NCI-H526 (cell line): Measurements from ENCODE around the gene RXRG.

Experiments used
- DNase-seq, 2 experiments: peaks; one replicate each; lab custom pipeline; 2025; lab: John Stamatoyannopoulos, UW

The RXRG gene

GRCh38 chr1:165409657-165410358 is 35.1 kb downstream of the RXRG start:
- no peak for DNase-seq

GRCh38 chr1:165408518-165408917 is 36.4 kb downstream of the RXRG start:
- peak; percentile 53 to 85 for DNase-seq

GRCh38 chr1:165407398-165407797 is 37.5 kb downstream of the RXRG start:
- no peak for DNase-seq

DNA sequence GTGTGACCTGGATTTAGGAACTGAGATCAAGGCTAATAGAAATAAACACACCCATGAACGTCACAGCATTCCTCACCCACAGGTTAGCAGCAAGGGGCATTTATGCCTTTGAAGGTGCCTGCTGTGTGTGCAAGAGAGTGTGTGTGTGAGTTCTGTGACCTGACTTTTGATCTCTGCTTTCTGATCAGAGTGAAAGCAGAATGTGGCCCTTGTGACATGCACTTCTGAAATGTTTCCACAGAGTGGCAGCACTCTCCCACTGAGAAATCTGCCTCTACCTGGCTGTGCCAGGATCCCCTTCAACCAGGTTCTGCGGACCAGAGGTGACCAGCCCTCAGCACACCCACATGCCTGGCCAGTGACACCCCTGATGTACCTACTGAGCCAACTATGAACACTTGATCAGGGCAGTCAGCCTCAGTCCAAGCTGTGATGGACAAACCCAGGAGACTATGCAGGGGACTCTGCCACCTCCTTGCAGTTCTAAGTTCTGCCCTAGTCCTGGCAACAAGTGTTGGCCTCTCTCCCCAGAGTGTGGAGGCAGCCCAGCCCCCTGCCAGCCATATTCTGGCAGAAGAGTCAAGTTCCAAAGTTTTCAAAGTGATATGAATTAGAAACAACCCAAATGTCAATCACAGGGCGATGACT is 41.0 kb downstream of the RXRG start:
- peak; percentile 30 to 82 for DNase-seq

DNA sequence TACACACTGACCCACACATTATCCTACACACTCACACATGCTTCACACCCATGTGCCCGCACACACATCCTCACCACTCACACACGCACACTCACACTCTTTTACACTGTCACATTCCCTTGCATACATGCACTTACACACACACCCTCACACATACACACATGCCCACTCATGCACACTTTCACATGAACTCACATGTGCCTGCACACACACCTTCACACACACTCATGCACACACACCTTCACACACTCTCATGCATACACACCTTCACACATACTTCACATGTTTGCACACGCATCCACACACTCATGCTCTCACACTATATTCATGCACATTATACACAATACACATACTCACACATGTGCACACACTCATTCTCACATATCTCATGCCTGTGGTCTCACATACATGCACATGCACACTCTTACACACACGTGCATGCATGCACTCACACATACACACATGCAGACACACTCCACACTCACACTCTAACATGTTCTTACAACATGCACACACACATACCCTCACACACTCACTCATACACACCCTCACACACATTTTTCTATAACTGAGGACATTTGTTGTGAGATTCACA is 42.3 kb downstream of the RXRG start:
- DNase-seq: no peak

GRCh38 chr1:165397944-165398343 is 47.0 kb downstream of the RXRG start:
- DNase-seq: no peak

DNA sequence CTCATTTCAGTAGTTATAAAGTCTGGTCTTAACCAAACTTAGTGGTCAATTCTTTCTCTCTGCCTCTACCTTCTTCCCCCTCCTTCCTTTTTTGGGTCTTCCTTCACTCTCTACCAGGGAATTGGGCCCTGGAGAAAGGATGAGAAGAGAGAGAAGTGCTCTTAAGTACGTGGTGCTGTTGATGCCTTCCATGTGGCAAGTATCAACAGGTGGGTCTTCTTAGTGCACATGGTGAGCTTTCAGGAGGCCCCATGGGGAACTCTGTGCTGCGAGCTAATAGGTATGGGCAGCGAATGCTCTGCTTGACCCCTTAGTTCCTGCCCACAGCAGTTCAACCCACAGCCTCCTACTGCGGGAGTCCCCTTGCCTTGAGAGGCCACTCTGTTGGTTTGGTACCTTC is 49.0 kb downstream of the RXRG start:
- no peak for DNase-seq

DNA sequence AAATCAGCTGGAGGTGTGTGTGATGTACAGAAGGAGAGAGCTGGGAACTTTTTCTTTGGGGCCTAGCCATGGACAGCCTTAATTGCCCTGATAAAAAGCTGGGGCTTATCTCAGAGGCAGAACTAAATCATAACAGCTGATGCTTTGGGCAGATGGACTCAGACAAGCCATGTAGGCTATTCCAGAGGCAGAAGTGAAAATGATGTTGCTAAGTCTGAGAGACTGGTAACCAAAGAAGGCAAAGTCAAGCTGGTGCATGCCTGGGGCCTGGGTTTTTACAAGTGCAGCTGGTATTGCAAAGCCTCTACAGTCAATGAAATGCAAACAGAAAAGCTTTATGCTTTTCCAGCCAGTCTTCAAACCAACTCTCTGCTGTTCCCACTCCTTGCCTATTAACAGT is 49.4 kb downstream of the RXRG start:
- DNase-seq: peak; percentile 27 to 30

GRCh38 chr1:165392634-165393571 is 52.0 kb downstream of the RXRG start:
- peak; percentile 93 to 99 for DNase-seq

DNA sequence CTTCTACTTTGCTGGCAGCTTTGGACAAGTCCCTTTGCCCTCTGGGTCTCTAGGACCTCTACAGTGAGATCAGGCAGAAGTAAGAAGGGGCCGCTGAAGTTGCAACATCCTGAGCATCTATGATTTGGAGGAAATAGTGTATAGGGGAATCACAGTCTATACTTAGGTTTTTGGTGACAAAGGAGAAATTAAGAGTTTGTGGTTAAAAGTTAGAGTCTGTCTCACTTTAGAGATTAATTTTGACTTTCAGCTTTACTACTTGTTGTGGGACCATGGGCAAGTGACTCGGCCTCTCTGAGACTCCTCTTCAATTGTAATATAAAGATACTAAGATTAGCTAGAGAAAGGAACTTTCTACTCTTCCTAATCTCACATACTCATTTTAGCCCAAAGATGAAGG is 55.3 kb downstream of the RXRG start:
- DNase-seq: no peak

DNA sequence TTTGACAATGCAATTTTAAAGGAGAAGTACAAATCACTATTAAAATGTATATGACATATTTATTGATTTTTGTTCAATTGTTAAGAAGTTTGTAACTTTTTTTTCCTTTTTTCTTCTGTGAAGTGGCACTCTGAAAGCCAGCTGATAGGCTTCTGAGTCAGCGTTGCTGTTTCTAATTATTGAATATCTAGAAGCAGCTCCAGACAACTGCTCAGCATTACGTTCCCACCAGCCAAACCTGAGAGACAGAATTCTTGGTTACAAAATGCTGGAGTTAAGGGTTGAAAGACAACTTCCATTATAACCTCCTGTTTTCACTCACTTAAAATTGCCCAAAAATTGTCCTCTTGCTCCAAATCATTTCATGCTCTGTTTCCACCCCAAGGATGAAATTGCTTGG is 57.0 kb downstream of the RXRG start:
- DNase-seq: no peak

DNA sequence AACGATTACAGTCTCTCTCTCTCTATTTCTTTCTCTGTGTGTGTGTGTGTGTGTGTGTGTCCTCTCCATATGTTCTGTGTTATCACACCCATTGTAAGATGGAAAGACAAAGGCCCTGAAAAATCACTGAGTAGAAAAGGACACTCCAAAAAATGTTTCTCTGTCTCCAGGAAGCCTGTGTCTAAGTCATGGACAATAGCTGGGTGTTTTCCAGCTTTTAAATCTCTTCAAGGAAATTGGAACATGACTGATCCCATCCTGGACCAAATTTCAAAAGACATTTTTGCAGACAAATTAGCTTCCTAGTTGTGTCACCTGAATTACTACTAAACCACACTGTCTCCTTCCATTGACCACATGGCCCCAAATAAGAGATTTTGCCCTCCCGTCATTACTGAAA is 57.4 kb downstream of the RXRG start:
- DNase-seq: no peak

- no peak for DNase-seq
These were observed 61.1 kb downstream of the RXRG start for GRCh38 chr1:165383599-165384405.

- no peak for DNase-seq
These were observed 61.9 kb downstream of the RXRG start for GRCh38 chr1:165383067-165383466.

- DNase-seq: no peak
These were observed 63.0 kb downstream of the RXRG start for GRCh38 chr1:165381745-165382505.

DNA sequence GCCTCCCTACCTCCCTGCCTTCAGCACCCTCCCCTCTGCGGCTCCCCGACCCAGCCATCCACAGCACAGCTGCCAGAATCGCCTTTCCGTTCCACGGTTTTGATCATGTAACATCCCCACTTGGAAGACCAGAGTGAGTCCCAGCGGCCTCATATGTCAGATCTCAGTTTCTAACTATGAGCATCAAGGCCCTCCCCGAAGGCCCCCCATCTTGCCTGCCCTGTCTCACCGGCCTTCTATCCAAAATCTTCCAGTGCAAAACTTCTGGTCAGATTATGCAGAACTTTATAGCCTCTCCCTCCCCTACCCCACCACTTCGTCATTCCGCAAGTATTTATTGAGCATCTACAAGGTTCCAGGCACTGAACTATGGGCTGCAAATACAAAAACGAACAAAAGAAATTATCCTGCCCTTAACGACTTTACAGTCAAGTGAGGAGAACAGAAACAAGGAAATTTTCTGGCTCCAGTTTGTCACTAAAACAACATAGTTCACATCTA is 68.1 kb downstream of the RXRG start:
- DNase-seq: no peak

- DNase-seq: no peak
These were observed 68.7 kb downstream of the RXRG start for GRCh38 chr1:165376041-165376810.

- DNase-seq: no peak
These were observed 69.3 kb downstream of the RXRG start for GRCh38 chr1:165375623-165376022.

GRCh38 chr1:165371588-165372225 is 73.2 kb downstream of the RXRG start:
- no peak for DNase-seq
